Measurements from ENCODE around the gene HPS1. TPM values are rescaled to one million over a fixed set of nuclear protein-coding genes. Genes with fewer than 3 reads are reported as not detected.
A peak's percentile ranks its signal among the peaks of the same experiment; 100 is the strongest.

HPS1 gene
- total and polyA plus RNA-seq, 2 experiments from 2014 or later, result 21.4 to 51.2 TPM

DNA sequence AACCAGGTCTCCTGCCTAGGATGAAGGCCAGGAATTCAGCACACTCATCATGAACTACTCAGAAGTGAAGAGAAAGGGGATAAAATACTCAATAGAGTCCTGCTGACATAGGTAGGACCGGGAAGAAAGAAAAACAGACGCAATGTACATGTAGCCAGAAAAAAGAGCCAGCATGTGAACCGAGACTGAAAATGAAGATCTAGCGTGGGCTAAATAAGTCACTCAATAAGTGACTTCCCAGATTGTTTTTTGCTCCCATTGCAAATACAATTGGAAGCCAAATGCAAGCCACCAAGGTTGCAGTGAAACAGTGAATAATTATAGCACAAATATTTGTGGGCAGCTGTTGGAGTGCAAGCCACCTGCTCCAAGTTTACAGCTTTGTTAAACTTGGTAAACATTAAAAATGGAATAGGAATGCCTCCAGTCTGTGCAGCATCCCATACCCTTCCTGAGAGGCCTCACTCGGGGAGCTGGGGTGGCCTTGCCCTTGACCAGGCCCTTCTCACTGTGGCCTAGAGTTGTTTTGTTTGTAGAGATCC, 34.7 kb upstream of the HPS1 start (continued):
- TF ChIP-seq, protein P1, sequence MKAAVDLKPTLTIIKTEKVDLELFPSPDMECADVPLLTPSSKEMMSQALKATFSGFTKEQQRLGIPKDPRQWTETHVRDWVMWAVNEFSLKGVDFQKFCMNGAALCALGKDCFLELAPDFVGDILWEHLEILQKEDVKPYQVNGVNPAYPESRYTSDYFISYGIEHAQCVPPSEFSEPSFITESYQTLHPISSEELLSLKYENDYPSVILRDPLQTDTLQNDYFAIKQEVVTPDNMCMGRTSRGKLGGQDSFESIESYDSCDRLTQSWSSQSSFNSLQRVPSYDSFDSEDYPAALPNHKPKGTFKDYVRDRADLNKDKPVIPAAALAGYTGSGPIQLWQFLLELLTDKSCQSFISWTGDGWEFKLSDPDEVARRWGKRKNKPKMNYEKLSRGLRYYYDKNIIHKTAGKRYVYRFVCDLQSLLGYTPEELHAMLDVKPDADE (IDR thresholded peaks at IDR 0.05), result no peak
- TF ChIP-seq EZH2 (IDR thresholded peaks at IDR 0.05; ENCODE audit: low read depth, unreplicated experiment) (no peak), STAT1 (IDR thresholded peaks at IDR 0.05; ENCODE audit: unreplicated experiment) (no peak), ZNF114 (CRISPR knock-in tag; IDR thresholded peaks at IDR 0.05) (no peak), NANOG (IDR thresholded peaks at IDR 0.05; ENCODE audit: borderline replicate concordance) (no peak), JUNB (IDR thresholded peaks at IDR 0.05; ENCODE audit: unreplicated experiment) (no peak), CREB1 (CRISPR knock-in tag; IDR thresholded peaks at IDR 0.05; ENCODE audit: low read depth) (no peak), EZH2phosphoT487 (IDR thresholded peaks at IDR 0.05; ENCODE audit: unreplicated experiment) (no peak)
- TF ChIP-seq, protein P2, sequence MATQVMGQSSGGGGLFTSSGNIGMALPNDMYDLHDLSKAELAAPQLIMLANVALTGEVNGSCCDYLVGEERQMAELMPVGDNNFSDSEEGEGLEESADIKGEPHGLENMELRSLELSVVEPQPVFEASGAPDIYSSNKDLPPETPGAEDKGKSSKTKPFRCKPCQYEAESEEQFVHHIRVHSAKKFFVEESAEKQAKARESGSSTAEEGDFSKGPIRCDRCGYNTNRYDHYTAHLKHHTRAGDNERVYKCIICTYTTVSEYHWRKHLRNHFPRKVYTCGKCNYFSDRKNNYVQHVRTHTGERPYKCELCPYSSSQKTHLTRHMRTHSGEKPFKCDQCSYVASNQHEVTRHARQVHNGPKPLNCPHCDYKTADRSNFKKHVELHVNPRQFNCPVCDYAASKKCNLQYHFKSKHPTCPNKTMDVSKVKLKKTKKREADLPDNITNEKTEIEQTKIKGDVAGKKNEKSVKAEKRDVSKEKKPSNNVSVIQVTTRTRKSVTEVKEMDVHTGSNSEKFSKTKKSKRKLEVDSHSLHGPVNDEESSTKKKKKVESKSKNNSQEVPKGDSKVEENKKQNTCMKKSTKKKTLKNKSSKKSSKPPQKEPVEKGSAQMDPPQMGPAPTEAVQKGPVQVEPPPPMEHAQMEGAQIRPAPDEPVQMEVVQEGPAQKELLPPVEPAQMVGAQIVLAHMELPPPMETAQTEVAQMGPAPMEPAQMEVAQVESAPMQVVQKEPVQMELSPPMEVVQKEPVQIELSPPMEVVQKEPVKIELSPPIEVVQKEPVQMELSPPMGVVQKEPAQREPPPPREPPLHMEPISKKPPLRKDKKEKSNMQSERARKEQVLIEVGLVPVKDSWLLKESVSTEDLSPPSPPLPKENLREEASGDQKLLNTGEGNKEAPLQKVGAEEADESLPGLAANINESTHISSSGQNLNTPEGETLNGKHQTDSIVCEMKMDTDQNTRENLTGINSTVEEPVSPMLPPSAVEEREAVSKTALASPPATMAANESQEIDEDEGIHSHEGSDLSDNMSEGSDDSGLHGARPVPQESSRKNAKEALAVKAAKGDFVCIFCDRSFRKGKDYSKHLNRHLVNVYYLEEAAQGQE (IDR thresholded peaks at IDR 0.05; ENCODE audit: unreplicated experiment), result no peak

DNA sequence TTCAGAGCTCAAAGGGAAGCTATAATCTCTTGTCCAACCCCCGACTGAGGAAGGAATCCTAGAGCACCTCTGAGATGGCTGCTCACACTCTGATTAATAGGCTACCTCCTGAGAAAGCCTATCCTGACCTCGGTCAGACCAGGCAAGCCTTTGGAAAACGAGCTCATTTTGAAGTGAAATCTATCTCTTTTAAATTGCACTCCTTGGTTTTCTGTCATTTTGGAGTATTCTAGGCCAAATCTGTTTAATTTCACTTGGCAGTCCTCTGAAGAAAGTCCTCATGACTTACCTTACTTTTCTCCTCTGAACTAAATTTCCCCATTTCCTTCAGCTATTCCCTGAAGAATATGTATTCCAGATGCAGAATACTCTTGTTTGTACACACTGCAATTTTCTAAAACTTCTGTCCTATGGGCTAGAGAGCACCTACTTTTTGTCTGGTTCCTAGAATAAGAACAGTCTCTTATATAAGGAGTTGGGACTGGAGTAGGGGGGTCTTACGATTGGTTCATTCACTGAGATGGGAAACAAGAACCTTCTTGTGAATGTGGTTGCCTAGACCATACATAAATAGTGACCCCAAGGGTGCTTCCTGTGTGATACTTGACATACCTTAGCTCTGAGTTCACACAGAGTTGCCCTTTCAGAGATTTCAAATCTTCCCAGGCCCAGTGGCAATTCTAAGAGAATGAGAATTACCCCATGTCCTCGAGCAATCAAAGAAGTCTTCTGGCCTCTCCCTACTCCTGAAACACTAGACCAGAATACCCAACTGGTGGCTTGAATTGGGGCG, 31.9 kb upstream of the HPS1 start:
- H3K27me3 ChIP-seq (ENCODE audit: insufficient read depth), result no peaks in the 10 kb centered on the region
- no peaks in the 10 kb centered on the region for H3F3A ChIP-seq (replicated peaks; ENCODE audit: low read depth)
- ATAC-seq (no peak), DNase-seq (ENCODE audit: low spot score) (peak; percentile 3)
- H3K4me1 ChIP-seq (ENCODE audit: insufficient read depth), result no peaks in the 10 kb centered on the region
- H4K20me1 ChIP-seq (replicated peaks; ENCODE audit: insufficient read depth), result no peaks in the 10 kb centered on the region
- H3K79me2 ChIP-seq (replicated peaks; ENCODE audit: insufficient read depth), result no peaks in the 10 kb centered on the region
- Mint-ChIP-seq H3K4me3 (no peak overlapping the region), H3K9me3 (peaks cover 2% of the 10 kb centered on the region; the same call in 1 of the 3 replicates), H3K4me1 (no peaks in the 10 kb centered on the region), H3K36me3 (ENCODE audit: low read depth) (no peaks in the 10 kb centered on the region), H3K27ac (no peak overlapping the region), H3K27me3 (ENCODE audit: insufficient read depth, low read depth, poor library complexity) (peaks cover 6% of the 10 kb centered on the region)
- H3K36me3 ChIP-seq (ENCODE audit: insufficient read depth), result no peaks in the 10 kb centered on the region; the same call in 1 of the 2 replicates
- no peak overlapping the region for H3K4me2 ChIP-seq
- no peak overlapping the region for H2AFZ ChIP-seq
- peaks cover 6% of the 10 kb centered on the region for H3K9me2 ChIP-seq (ENCODE audit: insufficient read depth)
- no peak overlapping the region for H3K27ac ChIP-seq (ENCODE audit: low read depth)
- no peak overlapping the region for H3K4me3 ChIP-seq
- TF ChIP-seq EZH2 (IDR thresholded peaks at IDR 0.05; ENCODE audit: low read depth, unreplicated experiment), result no peak
- no peak for TF ChIP-seq POLR2AphosphoS5 (IDR thresholded peaks at IDR 0.05; ENCODE audit: low read depth)
- TF ChIP-seq ZNF114 (CRISPR knock-in tag; IDR thresholded peaks at IDR 0.05), result no peak
- no peak for TF ChIP-seq JUNB (IDR thresholded peaks at IDR 0.05; ENCODE audit: unreplicated experiment)
- TF ChIP-seq, protein P2 (IDR thresholded peaks at IDR 0.05; ENCODE audit: unreplicated experiment), result no peak
- no peak for TF ChIP-seq ZNF331 (CRISPR knock-in tag; IDR thresholded peaks at IDR 0.05; ENCODE audit: low read depth)
- TF ChIP-seq NANOG (IDR thresholded peaks at IDR 0.05; ENCODE audit: borderline replicate concordance), result no peak
